Ramos (cell line): Measurements from ENCODE around the gene TK1.

Experiments used
- in situ Hi-C: fragments of 300-500 bp; cut with MboI; formaldehyde crosslinking; loops from one replicate; pipeline ENCODE4 v1.14.3; 2022; ENCODE audit warnings: low sequenced_read_pairs; ENCODE audit not compliant: unreplicated experiment

Gene TK1

GRCh38 chr17:78223061-78223460, 36.2 kb upstream of the TK1 start:
- in situ Hi-C loops = no loop called here

- in situ Hi-C loops = no loop called here
Observed at GRCh38 chr17:78219396-78220150, 32.7 kb upstream of the TK1 start.

GRCh38 chr17:78214706-78215061, 27.8 kb upstream of the TK1 start:
- in situ Hi-C loops = no loop called here

DNA sequence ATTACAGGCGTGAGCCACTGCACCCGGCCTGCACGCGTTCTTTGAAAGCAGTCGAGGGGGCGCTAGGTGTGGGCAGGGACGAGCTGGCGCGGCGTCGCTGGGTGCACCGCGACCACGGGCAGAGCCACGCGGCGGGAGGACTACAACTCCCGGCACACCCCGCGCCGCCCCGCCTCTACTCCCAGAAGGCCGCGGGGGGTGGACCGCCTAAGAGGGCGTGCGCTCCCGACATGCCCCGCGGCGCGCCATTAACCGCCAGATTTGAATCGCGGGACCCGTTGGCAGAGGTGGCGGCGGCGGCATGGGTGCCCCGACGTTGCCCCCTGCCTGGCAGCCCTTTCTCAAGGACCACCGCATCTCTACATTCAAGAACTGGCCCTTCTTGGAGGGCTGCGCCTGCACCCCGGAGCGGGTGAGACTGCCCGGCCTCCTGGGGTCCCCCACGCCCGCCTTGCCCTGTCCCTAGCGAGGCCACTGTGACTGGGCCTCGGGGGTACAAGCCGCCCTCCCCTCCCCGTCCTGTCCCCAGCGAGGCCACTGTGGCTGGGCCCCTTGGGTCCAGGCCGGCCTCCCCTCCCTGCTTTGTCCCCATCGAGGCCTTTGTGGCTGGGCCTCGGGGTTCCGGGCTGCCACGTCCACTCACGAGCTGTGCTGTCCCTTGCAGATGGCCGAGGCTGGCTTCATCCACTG, 27.3 kb upstream of the TK1 start, which contains the start of gene BIRC5:
TSS of gene BIRC5 (plus strand) at position 238 of the 690 bp plus-strand sequence. CDS start at position 302, 64 bp downstream.
- in situ Hi-C loops = no loop called here

DNA sequence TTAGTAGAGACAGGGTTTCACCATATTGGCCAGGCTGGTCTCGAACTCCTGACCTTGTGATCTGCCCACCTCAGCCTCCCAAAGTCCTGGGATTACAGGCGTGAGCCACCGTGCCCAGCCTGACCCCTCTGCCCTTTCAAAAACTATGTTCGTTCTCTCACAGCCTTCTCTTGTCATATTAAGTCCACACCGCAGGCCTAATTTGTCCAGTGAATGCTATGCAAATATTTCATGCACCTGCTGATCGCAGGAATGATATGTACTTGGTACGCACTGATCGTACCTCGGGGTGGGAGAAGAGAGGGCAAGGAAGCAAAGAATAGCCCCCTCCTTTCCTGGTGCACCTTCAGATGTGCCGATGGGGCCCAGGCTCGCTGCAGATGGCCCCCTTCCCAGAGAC, 24.2 kb upstream of the TK1 start:
- in situ Hi-C loops = no loop called here

- in situ Hi-C loops = no loop called here
Observed at GRCh38 chr17:78210111-78210510, 23.3 kb upstream of the TK1 start.

- in situ Hi-C loops = no loop called here
Observed at GRCh38 chr17:78208486-78208885, 21.6 kb upstream of the TK1 start.

DNA sequence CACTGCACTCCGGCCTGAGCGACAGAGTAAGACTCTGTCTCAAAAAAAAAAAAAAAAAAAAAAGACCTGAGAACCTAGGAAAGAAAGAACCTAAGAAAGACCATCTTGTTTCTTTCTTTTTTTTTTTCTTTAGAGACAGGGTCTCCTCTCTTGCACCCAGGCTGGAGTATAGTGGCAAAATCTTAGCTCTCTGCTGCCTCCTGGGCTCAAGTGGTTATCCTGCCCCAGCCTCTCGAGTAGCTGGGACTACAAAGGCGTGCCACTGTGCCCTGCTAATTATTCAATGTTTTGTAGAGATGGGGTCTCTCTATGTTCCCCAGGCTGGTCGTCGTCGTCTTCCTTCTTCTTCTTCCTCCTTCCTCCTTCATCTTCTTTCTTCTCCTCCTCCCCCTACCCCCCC, 19.4 kb upstream of the TK1 start:
- in situ Hi-C loops = no loop called here

DNA sequence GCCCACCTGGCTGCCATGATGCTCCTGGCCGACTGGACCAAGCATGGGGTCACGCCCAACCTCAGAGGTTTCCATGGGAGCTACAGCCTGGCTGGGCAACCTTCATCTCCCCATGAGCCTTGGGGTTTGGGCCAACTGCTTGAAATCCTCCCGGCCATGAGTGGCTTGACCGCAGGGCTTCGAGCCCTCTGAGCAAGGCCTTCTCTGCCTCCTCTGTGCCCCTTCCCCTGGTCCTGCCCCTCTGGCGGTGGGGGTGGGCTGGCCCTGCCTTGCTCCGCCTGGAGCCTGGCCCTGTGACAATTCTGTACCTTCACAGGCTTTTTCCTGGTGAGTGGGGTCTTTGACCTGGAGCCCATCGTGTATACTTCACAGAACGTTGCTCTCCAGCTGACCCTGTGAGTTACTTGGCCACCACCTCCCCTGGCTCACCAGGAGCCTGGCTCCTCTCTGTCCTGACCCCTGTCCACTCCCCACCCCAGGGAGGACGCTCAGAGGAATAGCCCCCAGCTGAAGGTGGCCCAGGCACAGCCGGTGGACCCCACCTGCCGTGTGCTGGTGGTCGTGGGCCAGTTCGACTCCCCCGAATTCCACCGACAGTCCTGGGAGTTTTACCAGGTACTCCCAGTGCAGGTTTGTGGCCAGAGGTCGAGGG, 18.4 kb upstream of the TK1 start:
- in situ Hi-C loops = no loop called here

GRCh38 chr17:78204387-78205123, 17.7 kb upstream of the TK1 start:
- in situ Hi-C loops = no loop called here

- in situ Hi-C loops = no loop called here
Observed at GRCh38 chr17:78202666-78203065, 15.8 kb upstream of the TK1 start.

- in situ Hi-C loops = no loop called here
Observed at GRCh38 chr17:78200451-78200850, 13.6 kb upstream of the TK1 start.

DNA sequence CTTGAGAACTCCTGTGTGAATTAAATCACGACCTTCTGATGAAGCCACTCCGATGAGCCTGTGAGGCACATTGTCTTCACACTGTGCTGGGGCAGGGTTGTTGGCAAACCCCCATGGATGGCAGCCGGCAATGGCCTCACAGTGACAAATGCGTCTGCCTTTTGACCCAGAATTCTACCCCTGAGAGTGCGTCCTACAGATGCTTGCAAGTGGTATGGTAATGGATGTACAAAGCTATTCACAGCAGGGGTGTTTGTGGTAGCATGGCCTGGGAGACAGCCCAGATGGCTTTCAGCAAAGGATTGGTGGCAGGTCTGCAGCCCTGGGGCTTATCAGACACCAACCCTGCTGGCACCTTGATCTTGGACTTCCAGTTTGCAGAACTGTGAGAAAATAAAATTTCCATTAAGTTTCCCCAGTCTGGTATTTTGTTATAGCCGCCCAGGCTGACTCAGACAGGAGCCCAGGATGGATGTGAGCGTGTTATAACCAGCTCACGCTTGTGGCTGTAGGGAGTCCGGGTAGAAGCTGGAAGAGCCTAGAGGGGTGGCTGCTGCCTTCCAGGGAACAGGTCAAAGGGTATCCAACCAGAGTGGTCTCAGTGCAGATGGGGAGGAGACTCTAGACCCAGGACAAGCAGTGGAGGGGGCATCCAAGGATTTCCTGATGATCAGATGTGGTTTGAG, 10.4 kb upstream of the TK1 start:
- in situ Hi-C loops = no loop called here

DNA sequence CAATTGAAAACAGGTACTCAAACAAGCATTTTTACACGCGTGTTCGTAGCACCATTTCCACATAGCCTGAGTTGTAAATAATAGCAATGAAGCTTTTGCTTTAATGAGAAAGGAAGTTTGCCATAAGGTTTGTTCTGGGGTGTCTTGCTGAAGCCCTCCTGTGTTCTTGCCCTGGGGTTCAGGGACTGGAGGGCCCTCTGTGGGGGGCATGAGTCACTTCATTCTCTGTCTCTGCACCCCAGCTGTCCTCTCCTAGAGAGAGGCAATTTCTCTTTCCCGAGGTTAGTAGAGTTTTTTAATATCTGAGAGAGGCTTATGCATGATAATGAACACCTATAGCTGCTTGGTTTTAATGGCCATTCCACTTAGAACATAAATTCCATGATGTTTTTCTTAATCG, 9.9 kb upstream of the TK1 start:
- in situ Hi-C loops = no loop called here

DNA sequence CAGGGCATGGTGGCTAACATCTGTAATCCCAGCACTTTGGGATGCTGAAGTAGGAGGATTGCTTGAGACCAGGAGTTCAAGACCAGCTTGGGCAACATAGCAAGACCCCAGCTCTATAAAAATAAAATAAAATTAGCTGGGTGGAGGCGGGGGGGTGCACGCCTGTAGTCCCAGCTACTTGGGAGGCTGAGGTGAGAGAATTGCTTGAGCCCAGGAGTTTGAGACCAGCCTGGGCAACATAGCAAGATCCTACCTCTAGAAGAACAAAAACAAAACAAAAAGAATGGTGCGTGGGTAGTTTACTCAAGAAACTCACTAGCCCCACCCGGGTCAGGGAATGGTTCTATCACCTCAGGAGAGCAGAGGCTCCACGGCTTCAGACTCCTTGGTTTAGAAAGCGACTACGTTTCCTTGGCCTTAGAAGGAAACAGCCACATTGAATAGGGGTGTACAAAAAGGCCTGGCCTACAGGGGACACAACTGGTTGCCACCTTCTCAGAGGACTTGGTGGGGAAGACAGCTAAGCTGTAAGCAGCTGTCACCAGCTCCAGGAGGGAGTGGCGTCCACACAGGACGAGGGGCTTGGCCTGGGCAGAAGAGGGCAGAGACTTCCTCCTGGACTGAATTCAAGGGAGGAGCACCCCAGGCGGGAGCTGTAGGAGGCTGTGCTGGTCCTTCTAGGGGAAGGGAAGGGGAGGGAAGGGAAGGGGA, 716 bp downstream of the TK1 start:
- in situ Hi-C loops = no loop called here

- in situ Hi-C loops = no loop called here
Observed at GRCh38 chr17:78184868-78185267, 2.0 kb downstream of the TK1 start.

GRCh38 chr17:78184351-78184750, 2.5 kb downstream of the TK1 start:
- in situ Hi-C loops = no loop called here

DNA sequence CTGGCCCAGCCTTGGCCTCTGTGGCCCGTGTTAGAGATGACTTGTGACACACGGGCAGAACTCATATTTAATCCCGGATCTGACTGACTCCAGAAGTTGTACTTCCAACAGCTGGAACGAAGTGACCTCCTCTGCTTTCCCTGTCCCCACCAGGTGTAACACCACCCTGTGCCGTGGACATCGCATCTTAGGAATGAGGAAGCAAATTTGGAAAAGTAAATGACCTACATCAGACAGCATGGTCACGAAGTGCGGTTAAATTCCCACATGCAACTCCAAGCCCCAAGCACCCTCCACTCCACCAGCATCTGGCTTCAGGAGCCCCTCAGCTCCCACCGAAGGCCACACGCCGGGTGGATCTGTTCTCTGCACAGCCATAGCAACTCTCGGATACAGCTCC, 2.9 kb downstream of the TK1 start:
- in situ Hi-C loops = no loop called here

GRCh38 chr17:78182504-78182903, 4.3 kb downstream of the TK1 start:
- in situ Hi-C loops = no loop called here

DNA sequence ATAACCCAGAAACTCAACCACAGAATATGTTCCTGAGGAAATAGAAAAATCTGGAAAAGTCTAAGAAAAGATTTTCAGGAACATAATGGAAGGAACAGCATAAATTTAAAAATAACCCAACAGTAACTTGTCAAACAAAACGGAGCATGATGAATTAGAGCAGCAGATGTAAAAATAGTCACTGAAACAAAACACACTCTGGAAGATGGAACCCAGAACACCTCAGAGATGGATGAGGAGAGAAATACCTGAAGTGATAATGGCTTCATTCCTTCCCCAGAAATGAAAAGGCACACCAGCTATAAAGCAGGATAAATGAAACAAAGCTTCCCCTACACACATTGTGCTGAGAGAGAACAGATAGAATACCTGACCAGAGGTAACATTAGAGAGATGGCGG, 6.3 kb downstream of the TK1 start:
- in situ Hi-C loops = no loop called here
